HAP-1 (cell line): ENCODE data around the gene SLC6A3.
"Not testable (repeated sequence)": the region's sequence is repeated elsewhere in the genome, so short reads cannot be mapped to it uniquely, and the experiment has no call there.

Experiments used
- DNase-seq, 2 experiments: peaks; one replicate each; pipeline ENCODE4 v3.0.0-alpha.2; 2016 to 2020; ENCODE audit warnings: low spot score in 2 of 2
- H3K27me3 ChIP-seq: fragments of 250-450 bp; sonication (Bioruptor Pico); 2 replicates; pipeline ENCODE4 v1.5.1; 2020; ENCODE audit warnings: low read depth, mild to moderate bottlenecking, moderate library complexity
- H3K36me3 ChIP-seq: fragments of 250-450 bp; sonication (Bioruptor Pico); replicated peaks from 2 replicates; pipeline ENCODE4 v1.5.1; 2020; ENCODE audit warnings: mild to moderate bottlenecking
- H3K4me1 ChIP-seq: fragments of 250-450 bp; sonication (Bioruptor Pico); 2 replicates; pipeline ENCODE4 v1.5.1; 2020; ENCODE audit warnings: mild to moderate bottlenecking
- H3K4me3 ChIP-seq: fragments of 250-450 bp; sonication (Bioruptor Pico); 2 replicates; pipeline ENCODE4 v1.5.1; 2020; ENCODE audit warnings: mild to moderate bottlenecking, moderate library complexity
- H3K9me3 ChIP-seq: fragments of 250-450 bp; sonication (Bioruptor Pico); 2 replicates; pipeline ENCODE4 v1.5.1; 2020; ENCODE audit warnings: mild to moderate bottlenecking, moderate library complexity
- in situ Hi-C: fragments of 300-500 bp; cut with MboI; formaldehyde crosslinking; loops from 3 replicates; pipeline ENCODE4 v1.14.3; 2020; ENCODE audit warnings: low sequenced_read_pairs, inconsistent platforms, mixed read lengths

Gene SLC6A3

DNA sequence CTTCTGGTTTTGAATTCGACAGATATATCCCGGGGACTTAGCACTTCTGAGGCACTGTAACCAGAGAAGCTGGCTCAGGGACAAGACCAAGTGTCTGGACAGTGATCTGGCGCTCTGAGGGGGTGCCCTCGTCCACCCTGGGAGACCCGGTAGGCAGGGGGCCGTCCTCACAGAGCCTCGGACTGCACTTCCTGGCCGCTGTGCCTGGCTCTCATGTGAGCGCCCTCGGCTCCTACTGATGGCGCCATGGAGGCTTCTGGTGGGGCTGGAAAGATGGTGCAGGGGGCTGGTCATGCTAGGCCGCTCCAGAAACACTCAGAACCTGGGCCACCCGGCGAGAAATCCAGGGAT is 18.8 kb upstream of the SLC6A3 start:
- in situ Hi-C loops = no loop called here
- no peaks in the 10 kb centered on the region for H3K9me3 ChIP-seq
- H3K4me1 ChIP-seq = no peaks in the 10 kb centered on the region
- H3K36me3 ChIP-seq = peaks cover 58% of the 10 kb centered on the region
- no peaks in the 10 kb centered on the region for H3K27me3 ChIP-seq
- no peak overlapping the region for H3K4me3 ChIP-seq
- DNase-seq = no peak

DNA sequence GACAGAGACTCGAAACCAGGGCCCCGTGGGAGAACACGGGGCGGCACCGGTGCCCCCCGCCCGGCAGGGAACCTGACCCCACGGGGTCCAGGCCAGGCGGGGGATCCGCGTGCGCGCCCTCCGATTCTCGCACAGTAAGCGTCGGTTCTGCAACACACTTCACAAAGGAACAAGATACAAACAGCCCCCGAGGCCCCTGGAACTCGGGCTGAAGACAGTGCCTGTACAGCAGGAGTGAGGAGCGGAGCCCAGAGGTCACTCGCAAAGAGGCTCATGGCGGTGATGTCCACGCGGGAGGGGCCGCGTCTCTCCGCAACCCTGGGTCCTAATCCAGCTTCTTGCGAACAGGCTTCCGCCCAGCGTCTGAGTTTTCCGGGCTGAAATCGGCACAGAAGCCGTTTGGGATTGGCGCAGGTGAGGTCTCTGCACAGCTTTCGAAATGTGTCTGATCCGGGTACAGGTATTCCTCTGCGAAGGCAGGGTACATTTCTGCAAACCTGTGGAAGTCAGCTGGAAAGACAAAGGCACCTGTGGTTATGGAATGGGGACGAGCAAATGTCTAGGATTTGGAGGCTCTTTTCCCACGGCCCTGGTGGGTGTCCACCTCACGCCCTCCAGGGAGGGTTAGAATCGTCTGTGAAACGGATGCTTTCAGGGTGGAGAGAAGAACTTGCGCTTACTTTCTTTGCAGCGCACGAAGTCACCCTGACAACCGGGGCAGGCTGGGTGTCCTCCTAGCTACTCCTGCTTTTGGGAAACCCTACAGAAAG is 18.3 kb upstream of the SLC6A3 start:
- no peaks in the 10 kb centered on the region for H3K27me3 ChIP-seq
- in situ Hi-C loops = no loop called here
- H3K36me3 ChIP-seq = peaks cover 53% of the 10 kb centered on the region
- H3K9me3 ChIP-seq = no peaks in the 10 kb centered on the region
- H3K4me3 ChIP-seq = no peak overlapping the region
- no peaks in the 10 kb centered on the region for H3K4me1 ChIP-seq
- no peak for DNase-seq

DNA sequence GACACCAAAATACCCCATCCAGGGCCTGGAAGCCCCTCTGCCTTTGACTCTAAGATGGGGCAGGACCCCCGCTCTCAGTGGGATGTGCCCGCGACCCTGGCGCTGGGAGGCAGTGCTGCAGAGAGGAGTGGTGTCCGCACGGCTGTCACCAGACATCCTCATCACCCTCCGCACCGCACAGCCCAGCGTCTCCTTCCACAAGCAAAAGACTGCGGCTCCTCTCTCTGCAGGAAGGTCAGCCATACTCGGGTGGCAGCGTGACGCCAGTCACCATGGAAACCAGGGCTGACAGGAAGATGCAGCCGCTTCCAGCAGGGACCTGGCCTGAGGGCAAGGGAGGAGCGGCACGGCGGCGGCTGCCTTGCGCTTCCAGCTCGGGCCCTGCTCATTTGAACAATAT is 17.1 kb upstream of the SLC6A3 start:
- Histone ChIP-seq H3K4me1 (no peaks in the 10 kb centered on the region), H3K27me3 (no peaks in the 10 kb centered on the region), H3K4me3 (no peak overlapping the region), H3K9me3 (peaks cover 2% of the 10 kb centered on the region; the same call in 1 of the 2 replicates), H3K36me3 (peaks cover 47% of the 10 kb centered on the region)
- DNase-seq = no peak
- in situ Hi-C loops = no loop called here

DNA sequence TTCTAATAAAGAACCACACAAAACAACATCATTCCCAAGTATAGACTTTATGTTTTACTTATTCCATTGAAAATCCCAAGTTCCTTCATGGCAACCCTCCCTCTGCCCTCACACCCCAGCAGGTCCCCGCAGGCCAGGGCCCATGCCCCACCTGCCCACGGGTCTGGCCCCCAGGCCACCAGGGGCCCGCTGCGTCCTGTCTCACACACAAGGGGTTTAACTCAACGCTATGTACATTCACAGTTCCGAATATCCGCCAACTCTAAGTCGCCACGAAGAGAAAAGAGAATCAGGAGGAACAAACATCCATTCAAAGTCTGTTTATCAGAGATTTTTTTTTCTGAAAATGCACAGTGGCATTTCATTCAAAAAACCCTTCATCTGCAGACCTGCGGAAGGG is 16.2 kb upstream of the SLC6A3 start:
- no peak for DNase-seq
- no peaks in the 10 kb centered on the region for H3K27me3 ChIP-seq
- in situ Hi-C loops = no loop called here
- no peaks in the 10 kb centered on the region for H3K4me1 ChIP-seq
- peaks cover 43% of the 10 kb centered on the region for H3K36me3 ChIP-seq
- no peak overlapping the region for H3K4me3 ChIP-seq
- peaks cover 11% of the 10 kb centered on the region for H3K9me3 ChIP-seq

DNA sequence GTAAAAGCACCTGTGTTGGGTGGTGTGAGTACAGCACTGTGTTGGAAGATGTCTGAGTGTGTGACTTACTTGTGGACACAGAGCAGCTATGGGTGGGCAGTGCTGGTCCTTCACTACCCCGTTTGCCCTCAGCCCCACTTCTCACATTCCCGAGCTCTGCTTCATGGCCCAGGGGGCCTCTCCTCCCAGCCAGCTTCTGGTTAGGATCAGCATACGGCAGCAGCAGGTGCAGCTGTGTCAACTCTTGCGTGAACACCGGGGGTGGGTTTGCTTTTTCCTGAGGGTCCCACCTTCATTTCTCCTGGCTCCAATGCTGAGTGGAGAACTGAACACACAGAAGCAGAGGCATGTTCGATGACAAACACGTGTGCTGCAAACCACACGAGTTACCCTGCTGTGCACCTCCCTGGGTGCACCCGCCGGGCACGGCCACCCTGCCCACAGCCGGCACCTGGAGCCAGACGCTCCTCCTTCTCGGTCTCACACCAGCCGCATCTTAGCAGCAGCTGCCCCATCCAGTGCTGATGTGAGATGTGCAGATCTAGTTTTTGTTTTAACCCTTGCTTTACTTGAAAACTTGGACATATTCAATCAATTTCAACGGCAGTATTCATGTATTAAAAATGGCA is 14.9 kb upstream of the SLC6A3 start:
- Histone ChIP-seq H3K4me1 (no peaks in the 10 kb centered on the region), H3K27me3 (no peaks in the 10 kb centered on the region), H3K36me3 (peaks cover 33% of the 10 kb centered on the region), H3K4me3 (no peak overlapping the region), H3K9me3 (peaks cover 15% of the 10 kb centered on the region)
- in situ Hi-C loops = no loop called here
- DNase-seq = no peak

DNA sequence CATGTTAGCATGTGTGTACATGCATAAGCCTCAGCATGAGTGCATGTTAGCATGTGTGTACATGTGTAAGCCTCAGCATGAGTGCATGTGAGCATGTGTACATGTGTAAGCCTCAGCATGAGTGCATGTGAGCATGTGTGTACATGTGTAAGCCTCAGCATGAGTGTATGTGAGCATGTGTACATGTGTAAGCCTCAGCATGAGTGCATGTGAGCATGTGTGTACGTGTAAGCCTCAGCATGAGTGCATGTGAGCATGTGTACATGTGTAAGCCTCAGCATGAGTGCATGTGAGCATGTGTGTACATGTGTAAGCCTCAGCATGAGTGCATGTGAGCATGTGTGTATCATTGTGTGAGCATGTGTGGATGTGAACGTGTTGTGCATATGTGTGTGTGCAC is 14.2 kb upstream of the SLC6A3 start:
- H3K4me1 ChIP-seq, in situ Hi-C loops, H3K4me3 ChIP-seq, H3K27me3 ChIP-seq, DNase-seq: not testable (repeated sequence)
- Histone ChIP-seq H3K36me3 (peaks cover 29% of the 10 kb centered on the region), H3K9me3 (peaks cover 15% of the 10 kb centered on the region)

DNA sequence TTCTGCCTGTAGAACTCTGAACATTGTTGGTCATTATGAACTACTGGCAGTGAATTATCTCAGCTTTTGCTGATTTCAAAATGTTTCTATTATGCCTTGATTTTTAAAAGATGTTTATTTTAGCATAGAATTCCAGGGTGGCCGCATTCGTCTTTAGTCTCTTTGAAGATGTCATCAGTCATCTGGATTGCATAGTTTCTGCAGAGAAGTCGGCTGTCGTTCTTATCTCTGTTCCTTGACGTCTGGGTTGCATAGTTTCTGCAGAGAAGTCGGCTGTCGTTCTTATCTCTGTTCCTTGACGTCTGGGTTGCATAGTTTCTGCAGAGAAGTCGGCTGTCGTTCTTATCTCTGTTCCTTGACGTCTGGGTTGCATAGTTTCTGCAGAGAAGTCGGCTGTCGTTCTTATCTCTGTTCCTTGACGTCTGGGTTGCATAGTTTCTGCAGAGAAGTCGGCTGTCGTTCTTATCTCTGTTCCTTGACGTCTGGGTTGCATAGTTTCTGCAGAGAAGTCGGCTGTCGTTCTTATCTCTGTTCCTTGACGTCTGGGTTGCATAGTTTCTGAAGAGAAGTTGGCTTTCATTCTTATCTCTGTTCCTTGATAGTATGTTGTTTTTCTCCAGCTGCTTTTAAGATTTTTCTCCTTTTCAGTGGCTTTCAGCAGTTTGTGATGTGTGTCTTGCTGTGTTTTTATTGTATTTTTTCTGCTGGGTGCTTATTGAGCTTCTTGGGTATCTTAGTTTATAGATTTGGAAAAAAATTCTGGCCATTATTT is 11.1 kb upstream of the SLC6A3 start:
- DNase-seq, H3K4me1 ChIP-seq, H3K27me3 ChIP-seq, in situ Hi-C loops, H3K36me3 ChIP-seq, H3K4me3 ChIP-seq: not testable (repeated sequence)
- peaks cover 15% of the 10 kb centered on the region for H3K9me3 ChIP-seq

DNA sequence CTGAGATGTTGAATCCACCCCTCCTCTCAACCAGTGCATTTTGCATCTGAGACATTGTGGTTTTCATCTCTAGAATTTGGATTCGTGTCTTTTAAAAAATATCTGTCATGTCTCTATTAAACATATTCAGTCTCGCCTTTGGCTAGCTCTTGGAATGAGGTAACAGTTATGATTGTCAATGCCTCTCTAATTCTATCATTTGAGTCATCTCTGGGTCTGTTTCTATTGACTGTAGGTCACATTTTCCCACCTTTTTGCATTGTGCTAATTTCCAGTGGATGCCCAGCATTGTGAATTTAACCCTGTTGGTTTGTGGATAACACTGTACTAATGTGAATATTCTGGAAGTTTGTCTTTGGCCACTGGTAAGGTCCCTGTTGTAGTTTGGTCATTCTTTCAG is 8.4 kb upstream of the SLC6A3 start:
- Histone ChIP-seq H3K27me3 (peaks cover 2% of the 10 kb centered on the region; the same call in 1 of the 2 replicates), H3K36me3 (no peaks in the 10 kb centered on the region), H3K4me1 (no peaks in the 10 kb centered on the region), H3K4me3 (no peak overlapping the region), H3K9me3 (peaks cover 15% of the 10 kb centered on the region)
- DNase-seq = no peak
- in situ Hi-C loops = no loop called here

DNA sequence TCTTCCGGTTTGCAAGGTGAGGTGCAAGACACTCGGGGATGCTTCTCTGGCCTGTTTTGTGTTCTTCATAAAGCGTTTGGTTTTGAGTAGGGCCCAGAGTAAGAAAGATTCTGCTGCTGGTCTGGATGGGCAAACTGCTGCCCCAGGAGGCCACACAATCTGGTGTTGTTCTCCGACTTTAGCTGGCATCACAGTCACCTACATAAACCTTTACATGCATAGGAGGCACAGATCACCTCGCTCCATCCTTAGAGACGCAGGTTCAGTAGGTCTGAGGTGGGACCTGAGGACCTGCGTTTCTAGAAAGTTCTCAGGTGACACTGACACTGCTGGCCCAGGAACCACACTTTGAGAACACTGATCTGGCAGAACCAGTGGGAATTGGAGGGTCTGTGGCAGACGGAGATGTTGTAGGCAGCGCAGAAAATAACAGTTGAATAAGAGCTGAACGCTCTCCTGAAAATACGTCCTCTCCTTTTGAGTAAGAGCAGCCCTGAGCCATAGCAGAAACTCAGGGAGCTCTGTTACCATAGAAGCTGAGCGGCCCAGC is 3.9 kb upstream of the SLC6A3 start:
- H3K27me3 ChIP-seq = peaks cover 2% of the 10 kb centered on the region; the same call in 1 of the 2 replicates

DNA sequence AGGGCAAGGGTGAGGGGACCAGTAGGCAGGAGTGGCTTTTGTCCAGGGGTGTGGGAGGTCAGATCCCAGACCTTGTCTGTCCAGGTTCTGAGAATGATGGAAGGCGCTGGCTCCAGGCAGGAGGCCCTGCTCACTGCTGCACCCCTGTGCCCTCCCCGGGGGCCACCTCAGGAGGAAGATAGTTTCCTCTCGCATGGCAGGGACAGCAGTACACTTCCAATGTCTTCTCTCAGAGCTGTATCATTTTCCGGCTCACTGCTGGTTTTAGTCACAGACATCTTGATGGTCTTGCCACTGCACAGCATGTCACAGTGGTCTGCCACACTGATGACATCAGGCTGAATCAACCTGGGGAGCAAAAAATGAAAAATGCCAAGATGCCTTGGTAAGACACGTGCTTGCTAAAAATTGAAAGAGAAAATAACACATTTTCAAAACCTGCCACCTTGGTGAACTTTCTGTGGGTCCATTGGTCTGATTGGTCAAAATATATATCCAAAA is 3.3 kb upstream of the SLC6A3 start:
- no peak for DNase-seq
- Histone ChIP-seq H3K27me3 (peaks cover 2% of the 10 kb centered on the region; the same call in 1 of the 2 replicates), H3K4me3 (no peak overlapping the region), H3K9me3 (no peaks in the 10 kb centered on the region), H3K36me3 (no peaks in the 10 kb centered on the region), H3K4me1 (no peaks in the 10 kb centered on the region)
- in situ Hi-C loops = no loop called here

More for the DNA sequence above, 3.9 kb upstream of the SLC6A3 start:
- in situ Hi-C loops = no loop called here
- Histone ChIP-seq H3K9me3 (no peaks in the 10 kb centered on the region), H3K4me3 (no peak overlapping the region), H3K36me3 (no peaks in the 10 kb centered on the region), H3K4me1 (no peaks in the 10 kb centered on the region)
- DNase-seq = no peak

DNA sequence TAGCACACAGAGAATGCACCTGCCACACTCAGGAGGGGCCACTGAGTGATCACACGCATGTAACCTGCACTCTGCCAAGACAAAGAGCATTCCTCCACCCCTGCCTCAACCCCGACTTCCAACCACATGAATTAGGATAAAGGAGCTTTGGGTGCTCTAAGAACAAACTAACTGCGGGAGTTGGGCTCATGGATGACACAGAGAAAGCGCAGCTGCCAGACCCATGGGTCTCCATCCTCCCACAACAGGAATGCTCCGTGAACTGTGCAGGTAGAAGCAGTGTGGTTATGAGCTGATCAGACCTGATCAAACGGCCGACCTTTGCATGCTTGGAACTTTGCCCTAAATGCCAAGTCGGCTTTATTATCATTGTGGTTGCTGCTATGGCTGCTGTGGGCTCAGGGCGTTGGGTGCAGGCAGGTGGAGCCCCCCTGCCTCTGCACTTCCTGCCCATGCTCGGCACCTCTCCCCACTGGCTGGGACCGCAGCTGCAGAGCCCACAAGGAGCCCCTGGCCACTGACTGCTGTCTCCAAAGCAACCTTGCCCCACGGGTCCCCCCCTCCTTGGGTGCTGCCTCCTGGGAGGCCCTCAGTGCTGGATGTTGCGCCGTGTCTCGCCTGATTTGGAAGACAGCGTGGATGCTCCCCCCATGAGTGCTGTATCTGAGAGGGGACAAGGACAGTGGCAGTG is 2.6 kb upstream of the SLC6A3 start:
- in situ Hi-C loops = no loop called here
- DNase-seq = no peak
- peaks cover 2% of the 10 kb centered on the region; the same call in 1 of the 2 replicates for H3K27me3 ChIP-seq
- H3K9me3 ChIP-seq = no peaks in the 10 kb centered on the region
- H3K4me1 ChIP-seq = no peaks in the 10 kb centered on the region
- no peak overlapping the region for H3K4me3 ChIP-seq
- no peaks in the 10 kb centered on the region for H3K36me3 ChIP-seq

DNA sequence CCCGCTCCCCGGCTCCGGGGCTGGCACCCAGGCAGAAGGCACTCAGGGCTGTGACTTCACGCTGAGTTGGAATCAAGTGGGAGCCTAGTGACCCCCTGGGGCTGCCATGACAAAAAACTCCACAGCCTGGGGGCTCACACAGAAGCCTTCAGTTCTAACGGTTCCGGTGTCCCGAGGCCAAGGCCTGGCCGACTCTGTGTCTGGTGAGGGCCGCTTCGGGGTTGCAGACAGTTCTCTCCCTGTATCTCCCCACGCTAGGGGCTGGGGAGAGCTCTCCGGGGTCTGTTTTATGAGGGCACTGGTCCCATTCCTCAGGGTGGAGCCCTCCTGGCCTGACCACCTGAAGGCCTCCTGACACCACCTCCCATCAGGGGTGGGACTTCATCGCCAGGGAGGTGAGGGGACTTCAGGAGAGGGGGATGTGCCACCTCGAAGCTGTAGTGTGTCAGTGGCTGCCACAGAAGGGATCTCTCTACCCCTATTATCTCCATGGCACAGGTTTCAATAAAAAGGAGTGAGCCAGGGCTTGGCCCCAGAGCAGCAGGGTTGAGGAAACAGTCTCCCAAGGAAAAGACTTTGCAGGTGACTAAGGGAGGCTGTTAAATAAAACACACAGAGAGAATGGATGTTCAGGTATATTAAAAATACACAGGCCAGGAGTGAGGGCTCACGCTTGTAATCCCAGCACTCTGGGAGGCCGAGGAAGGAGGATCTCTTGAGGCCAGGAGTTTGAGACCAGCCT is 1.5 kb upstream of the SLC6A3 start:
- Histone ChIP-seq H3K27me3 (peaks cover 2% of the 10 kb centered on the region; the same call in 1 of the 2 replicates), H3K9me3 (no peaks in the 10 kb centered on the region), H3K4me3 (no peak overlapping the region), H3K4me1 (no peaks in the 10 kb centered on the region), H3K36me3 (no peaks in the 10 kb centered on the region)
- DNase-seq = no peak
- in situ Hi-C loops = no loop called here
